Upper lobe of left lung (tissue), 6 donors: ENCODE data around the gene KRTAP5-6. TPM values are rescaled to one million over a fixed set of nuclear protein-coding genes. Genes with fewer than 3 reads are reported as not detected.

Experiments
- ATAC-seq, 2 donors: fragments of 200-7000 bp; cut with Tn5 transposase; one replicate each; pipeline ENCODE4 v1.9.1; 2022; ENCODE audit warnings: mild to moderate bottlenecking in 2 of 2, moderate library complexity in 2 of 2; ENCODE audit not compliant: low FRiP score in 2 of 2
- DNase-seq, 2 donors: peaks; one replicate each; pipeline ENCODE4 v3.0.0-alpha.2; 2019 to 2020
- H3K27ac ChIP-seq, 4 donors: fragments of 200-600 bp; sonication (generic); one replicate each; pipeline ENCODE4 v1.5.1; 2016 to 2019
- H3K27me3 ChIP-seq, 4 donors: fragments of 200-600 bp; sonication (generic); one replicate each; pipeline ENCODE4 v1.5.1; 2017 to 2019
- H3K36me3 ChIP-seq, 4 donors: fragments of 200-600 bp; sonication (generic); one replicate each; pipeline ENCODE4 v1.5.1; 2016 to 2019
- H3K4me1 ChIP-seq, 4 donors: fragments of 200-600 bp; sonication (generic); one replicate each; pipeline ENCODE4 v1.5.1; 2018 to 2019
- H3K4me3 ChIP-seq, 4 donors: fragments of 200-600 bp; sonication (generic); one replicate each; pipeline ENCODE4 v1.5.1; 2017 to 2019; ENCODE audit warnings: mild to moderate bottlenecking in 2 of 4, moderate library complexity in 1 of 4
- H3K9me3 ChIP-seq, 4 donors: fragments of 200-600 bp; sonication (generic); one replicate each; pipeline ENCODE4 v1.5.1; 2018 to 2019
- EP300 ChIP-seq, 4 donors: sonication (generic); formaldehyde crosslinking; IDR thresholded peaks; one replicate each; pipeline ENCODE4 v1.5.1; 2017; ENCODE audit warnings: antibody characterized with exemption in 4 of 4, control low read depth in 2 of 4
- POLR2A ChIP-seq, 4 donors: fragments of 450-650 bp; IDR thresholded peaks; one replicate each; pipeline ENCODE4 v1.5.1; 2016 to 2017; ENCODE audit warnings: antibody characterized with exemption in 4 of 4, mild to moderate bottlenecking in 2 of 4
- POLR2AphosphoS5 ChIP-seq, 2 donors: sonication (generic); formaldehyde crosslinking; IDR thresholded peaks; one replicate each; pipeline ENCODE4 v1.5.1; 2017; ENCODE audit warnings: antibody characterized with exemption in 2 of 2
- WGBS, 2 donors: methylation state at CpG; one replicate each; pipeline ENCODE4 v1.1.5; 2017 to 2018; 5-methylcytosine and 5-hydroxymethylcytosine counted together
- total RNA-seq, 6 donors: library from RNA; depleted of rRNA in 4 of 6; stranded (reverse); fragments of >200 nt in 4 of 6; gene quantifications; one replicate each; pipeline versions ENCODE4 v1.1.0 to v1.2.1, GENCODE V29; 2016 to 2021
- TF ChIP-seq, protein P1 (sequence below), 6 experiments: fragments of 450-650 bp in 4 of 6; fragments of 200-600 bp in 2 of 6; sonication (generic) in 2 of 6; IDR thresholded peaks; one replicate each; pipeline ENCODE4 v1.5.1; 2016 to 2019; ENCODE audit warnings: antibody characterized with exemption in 6 of 6
- donor health status: DM: no; HTN: no; CAD: no; lungs with moderate emphysema.
- donor health status: DM: no; HTN: yes; CAD: no; lungs with severe emphysema.

The KRTAP5-6 gene
- total RNA-seq, 6 donors from 2014 or later: not detected

DNA sequence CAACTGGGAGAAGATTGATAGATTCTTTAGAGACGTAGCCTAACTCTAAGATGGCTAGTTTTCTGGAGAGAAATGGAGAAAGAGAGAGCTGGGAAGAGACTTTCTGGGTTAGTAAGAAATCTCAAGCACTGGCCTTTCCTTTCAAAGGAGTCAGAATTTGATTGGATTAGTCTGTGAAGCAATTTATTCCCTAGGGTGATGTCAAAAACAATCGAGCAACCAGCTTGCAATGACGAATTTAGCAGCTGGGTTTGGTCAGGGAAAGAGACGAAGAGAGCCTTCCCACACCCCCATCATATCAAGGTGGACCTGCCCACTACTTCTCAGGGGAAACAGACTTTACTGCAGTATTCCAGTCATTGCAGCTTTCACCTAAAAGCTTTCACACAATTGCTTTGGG is 10.8 kb downstream of the KRTAP5-6 start:
- no peak overlapping the region for H3K4me3 ChIP-seq
- WGBS, 2 donors: 40 to 49% methylated on average over 4 of the region's 4 CpGs
- H3K4me1 ChIP-seq: no peaks in the 10 kb centered on the region
- H3K27me3 ChIP-seq: no peaks in the 10 kb centered on the region
- no peaks in the 10 kb centered on the region for H3K36me3 ChIP-seq
- ATAC-seq (no peak), DNase-seq (no peak)
- no peak overlapping the region for H3K27ac ChIP-seq
- no peaks in the 10 kb centered on the region for H3K9me3 ChIP-seq
- TF ChIP-seq EP300 (IDR thresholded peaks at IDR 0.05) (no peak), POLR2A (IDR thresholded peaks at IDR 0.05) (no peak), POLR2AphosphoS5 (IDR thresholded peaks at IDR 0.05) (no peak)
- TF ChIP-seq, protein P1, sequence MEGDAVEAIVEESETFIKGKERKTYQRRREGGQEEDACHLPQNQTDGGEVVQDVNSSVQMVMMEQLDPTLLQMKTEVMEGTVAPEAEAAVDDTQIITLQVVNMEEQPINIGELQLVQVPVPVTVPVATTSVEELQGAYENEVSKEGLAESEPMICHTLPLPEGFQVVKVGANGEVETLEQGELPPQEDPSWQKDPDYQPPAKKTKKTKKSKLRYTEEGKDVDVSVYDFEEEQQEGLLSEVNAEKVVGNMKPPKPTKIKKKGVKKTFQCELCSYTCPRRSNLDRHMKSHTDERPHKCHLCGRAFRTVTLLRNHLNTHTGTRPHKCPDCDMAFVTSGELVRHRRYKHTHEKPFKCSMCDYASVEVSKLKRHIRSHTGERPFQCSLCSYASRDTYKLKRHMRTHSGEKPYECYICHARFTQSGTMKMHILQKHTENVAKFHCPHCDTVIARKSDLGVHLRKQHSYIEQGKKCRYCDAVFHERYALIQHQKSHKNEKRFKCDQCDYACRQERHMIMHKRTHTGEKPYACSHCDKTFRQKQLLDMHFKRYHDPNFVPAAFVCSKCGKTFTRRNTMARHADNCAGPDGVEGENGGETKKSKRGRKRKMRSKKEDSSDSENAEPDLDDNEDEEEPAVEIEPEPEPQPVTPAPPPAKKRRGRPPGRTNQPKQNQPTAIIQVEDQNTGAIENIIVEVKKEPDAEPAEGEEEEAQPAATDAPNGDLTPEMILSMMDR (IDR thresholded peaks at IDR 0.05): no peak

DNA sequence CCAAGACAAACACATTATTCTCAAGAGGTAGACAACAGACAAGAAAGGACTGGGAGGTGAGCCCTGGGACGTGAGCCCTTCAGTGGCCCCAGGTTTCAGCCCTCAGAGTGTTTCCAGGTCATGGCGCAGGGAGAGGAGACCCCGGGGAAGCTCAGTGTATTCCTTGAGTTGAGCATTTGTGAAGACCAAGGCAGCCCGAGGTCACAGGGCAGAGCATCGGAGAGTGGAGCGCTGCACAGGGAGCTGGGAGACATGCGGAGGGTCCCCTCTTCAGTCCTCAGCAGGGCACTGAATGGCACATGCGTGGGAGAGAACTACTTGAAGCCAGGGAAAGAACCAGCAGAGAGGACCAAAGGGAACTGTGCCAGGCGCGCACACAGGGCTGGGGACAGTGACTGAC is 11.7 kb downstream of the KRTAP5-6 start:
- no peak overlapping the region for H3K27ac ChIP-seq
- H3K4me3 ChIP-seq: no peak overlapping the region
- no peaks in the 10 kb centered on the region for H3K9me3 ChIP-seq
- no peaks in the 10 kb centered on the region for H3K36me3 ChIP-seq
- H3K4me1 ChIP-seq: no peaks in the 10 kb centered on the region
- TF ChIP-seq EP300 (IDR thresholded peaks at IDR 0.05): no peak
- ATAC-seq (no peak), DNase-seq (no peak)
- no peaks in the 10 kb centered on the region for H3K27me3 ChIP-seq
- 85 to 89% methylated on average over 10 of the region's 10 CpGs for WGBS, 2 donors

DNA sequence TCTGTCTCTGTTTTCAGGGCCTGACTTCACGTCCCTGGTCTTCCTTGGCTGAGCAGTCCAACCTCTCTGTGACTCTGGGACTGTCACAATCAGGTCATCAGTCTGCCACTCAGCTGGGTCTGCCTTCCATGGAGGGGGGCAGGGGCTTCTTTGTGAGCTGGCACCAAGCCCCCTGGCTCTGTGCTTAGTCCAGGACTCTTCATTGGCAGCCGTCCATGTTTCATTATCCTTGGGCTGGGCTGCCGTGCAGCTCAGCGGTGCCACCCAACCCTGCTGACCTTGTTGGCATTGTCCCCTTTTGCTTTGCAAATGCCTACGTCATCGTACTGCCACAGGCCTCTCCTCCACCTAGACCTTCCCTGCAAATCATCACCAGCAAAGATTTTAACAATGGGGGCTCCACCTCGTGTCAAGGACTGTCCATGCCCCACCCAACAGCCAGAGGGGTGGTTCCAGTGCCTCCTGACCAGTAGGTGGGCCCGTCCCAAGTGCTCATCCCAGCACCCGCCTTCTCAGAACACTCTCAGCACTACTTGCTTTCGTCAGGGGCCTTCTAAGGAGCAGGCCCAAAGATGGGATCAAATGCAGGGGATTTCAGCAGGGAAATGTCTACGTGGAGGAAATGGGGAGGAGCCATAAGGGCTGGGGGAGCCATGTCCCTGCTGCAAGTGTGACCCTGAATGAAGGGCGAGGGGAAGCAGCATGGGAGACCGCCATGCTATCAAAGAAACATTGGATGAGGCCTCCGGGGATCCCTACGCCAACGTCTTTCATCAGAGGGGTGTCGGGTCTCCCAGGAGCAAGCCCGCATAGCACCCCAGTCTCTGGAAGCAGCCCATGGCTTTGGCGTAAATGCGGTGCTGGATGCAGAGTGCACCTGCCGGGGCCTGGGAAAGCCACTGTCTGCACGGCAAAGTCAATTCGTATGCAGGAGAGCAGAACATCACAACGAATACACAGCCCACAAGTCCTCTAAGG is 18.2 kb downstream of the KRTAP5-6 start:
- H3K27me3 ChIP-seq: no peaks in the 10 kb centered on the region
- WGBS, 2 donors: 85 to 88% methylated on average over 23 to 24 of the region's 24 CpGs
- DNase-seq: no peak

DNA sequence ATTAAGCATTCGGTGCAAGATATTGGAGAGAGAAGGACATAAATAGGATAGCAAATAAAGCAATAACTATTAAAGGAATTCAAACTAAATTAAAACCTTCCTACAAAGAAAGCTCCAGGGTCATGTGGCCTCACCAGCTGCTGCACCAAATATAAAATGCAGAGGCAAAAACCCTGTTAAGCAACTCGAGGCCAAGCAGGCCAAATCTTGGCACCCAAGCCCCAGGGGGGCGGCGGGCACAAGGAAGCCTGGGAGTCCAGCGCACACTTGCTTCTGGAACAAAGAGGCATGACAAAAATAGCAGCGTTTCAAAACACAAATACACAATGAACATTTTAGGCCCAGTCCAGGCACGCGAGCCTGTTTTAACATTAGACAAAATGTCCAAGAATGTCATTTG is 20.8 kb downstream of the KRTAP5-6 start:
- Histone ChIP-seq H3K4me1 (no peaks in the 10 kb centered on the region), H3K27me3 (no peaks in the 10 kb centered on the region), H3K9me3 (no peaks in the 10 kb centered on the region), H3K4me3 (no peak overlapping the region), H3K36me3 (no peaks in the 10 kb centered on the region), H3K27ac (no peak overlapping the region)
- 69 to 77% methylated on average over 8 of the region's 8 CpGs for WGBS, 2 donors
- DNase-seq: no peak
- TF ChIP-seq, protein P1 (IDR thresholded peaks at IDR 0.05): no peak
- no peak for TF ChIP-seq POLR2AphosphoS5 (IDR thresholded peaks at IDR 0.05)
- no peak for TF ChIP-seq EP300 (IDR thresholded peaks at IDR 0.05)
- no peak for TF ChIP-seq POLR2A (IDR thresholded peaks at IDR 0.05)
- ATAC-seq: no peak

More for the DNA sequence above, 18.2 kb downstream of the KRTAP5-6 start:
- TF ChIP-seq POLR2A (IDR thresholded peaks at IDR 0.05) (no peak), POLR2AphosphoS5 (IDR thresholded peaks at IDR 0.05) (no peak), EP300 (IDR thresholded peaks at IDR 0.05) (no peak)
- TF ChIP-seq, protein P1 (IDR thresholded peaks at IDR 0.05): no peak
- Histone ChIP-seq H3K9me3 (no peaks in the 10 kb centered on the region), H3K27ac (no peak overlapping the region), H3K4me1 (no peaks in the 10 kb centered on the region), H3K36me3 (no peaks in the 10 kb centered on the region), H3K4me3 (no peak overlapping the region)
- peak in 1 of 2 donors; percentile 55 for ATAC-seq

DNA sequence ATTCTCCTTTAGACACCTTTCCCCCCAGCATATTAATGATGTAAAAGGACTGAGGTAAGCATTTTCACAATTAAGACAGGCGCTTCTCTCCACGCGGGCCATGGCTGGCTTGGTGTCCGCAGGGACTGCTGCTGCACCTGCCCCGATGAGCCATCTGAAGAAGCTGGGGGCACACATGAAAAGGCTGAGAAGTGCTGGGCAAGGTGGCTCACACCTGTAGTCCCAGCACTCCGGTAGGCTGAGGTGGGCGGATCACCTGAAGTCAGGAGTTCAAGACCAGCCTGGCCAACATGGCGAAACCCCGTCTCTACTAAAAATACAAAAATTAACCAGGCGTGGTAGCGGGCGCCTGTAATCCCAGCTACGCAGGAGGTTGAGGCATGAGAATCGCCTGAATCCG is 21.3 kb downstream of the KRTAP5-6 start:
- 91 to 98% methylated on average over 15 of the region's 15 CpGs for WGBS, 2 donors
- H3K27me3 ChIP-seq: no peaks in the 10 kb centered on the region
- no peak for DNase-seq

More for the DNA sequence above, 21.3 kb downstream of the KRTAP5-6 start:
- no peak for ATAC-seq
- no peak overlapping the region for H3K4me3 ChIP-seq
- no peak for TF ChIP-seq POLR2AphosphoS5 (IDR thresholded peaks at IDR 0.05)
- no peak for TF ChIP-seq POLR2A (IDR thresholded peaks at IDR 0.05)
- no peak for TF ChIP-seq EP300 (IDR thresholded peaks at IDR 0.05)
- TF ChIP-seq, protein P1 (IDR thresholded peaks at IDR 0.05): no peak
- no peak overlapping the region for H3K27ac ChIP-seq
- no peaks in the 10 kb centered on the region for H3K4me1 ChIP-seq
- H3K9me3 ChIP-seq: no peaks in the 10 kb centered on the region
- no peaks in the 10 kb centered on the region for H3K36me3 ChIP-seq
